H1 (cell line): ENCODE measurements around the gene SPP1. TPM values are rescaled to one million over a fixed set of nuclear protein-coding genes. Genes with fewer than 3 reads are reported as not detected.
A peak's percentile ranks its signal among the peaks of the same experiment; 100 is the strongest.

Source experiments
- CTCF ChIA-PET: fragments of 300-600 bp; sonication (Branson Sonifier 250); formaldehyde crosslinking; loops from one replicate; lab custom pipeline; 2021; ENCODE audit not compliant: partially characterized antibody; lab: Charles Lee
- POLR2A ChIA-PET: fragments of 300-600 bp; sonication (Branson Sonifier 250); formaldehyde crosslinking; loops from one replicate; lab custom pipeline; 2021; ENCODE audit warnings: inconsistent platforms; ENCODE audit not compliant: partially characterized antibody; lab: Charles Lee
- DNase-seq, 2 experiments: peaks; one replicate each; pipeline versions ENCODE4 v3.0.0 to v3.0.0-alpha.2; 2010 to 2022; ENCODE audit warnings: low spot score in 2 of 2, low read depth in 1 of 2, mixed read lengths in 1 of 2
- FAIRE-seq: peaks from 2 replicates; lab custom pipeline; 2011; peaks lifted over from hg19 to GRCh38; lab: Jason Lieb, UNC
- H2AFZ ChIP-seq: 2 replicates; pipeline ENCODE4 v1.8.1; 2012; ENCODE audit warnings: low read length, inconsistent platforms
- H2AK5ac ChIP-seq: 2 replicates; pipeline ENCODE4 v1.6.1; 2013; ENCODE audit warnings: low read depth, low read length
- H2BK120ac ChIP-seq: replicated peaks from 2 replicates; pipeline ENCODE3; 2013; ENCODE audit warnings: low read depth, low read length, inconsistent platforms
- H2BK12ac ChIP-seq: 2 replicates; pipeline ENCODE4 v1.6.1; 2013; ENCODE audit warnings: low read depth, low read length
- H2BK15ac ChIP-seq: 2 replicates; pipeline ENCODE4 v1.6.1; 2013; ENCODE audit warnings: low read length
- H2BK20ac ChIP-seq: 2 replicates; pipeline ENCODE4 v1.6.1; 2013; ENCODE audit warnings: low read length
- H2BK5ac ChIP-seq: 2 replicates; pipeline ENCODE4 v1.6.1; 2013; ENCODE audit warnings: low read depth, low read length
- H3K14ac ChIP-seq: 2 replicates; pipeline ENCODE4 v1.6.1; 2013; ENCODE audit warnings: inconsistent platforms; ENCODE audit not compliant: insufficient read length
- H3K18ac ChIP-seq: 2 replicates; pipeline ENCODE4 v1.6.1; 2013; ENCODE audit warnings: low read length; ENCODE audit errors: extremely low read depth
- H3K23ac ChIP-seq: 2 replicates; pipeline ENCODE4 v1.6.1; 2013; ENCODE audit warnings: inconsistent platforms; ENCODE audit not compliant: insufficient read length
- H3K23me2 ChIP-seq: 2 replicates; pipeline ENCODE4 v1.6.1; 2013; ENCODE audit warnings: low read depth, low read length
- H3K27ac ChIP-seq: 2 replicates; pipeline ENCODE4 v1.6.1; 2011; ENCODE audit warnings: low read depth, low read length, inconsistent platforms
- H3K27me3 ChIP-seq, 4 experiments: replicated peaks in 1 of 4; 1 replicate in 1 of 4; 2 replicates in 3 of 4; pipeline versions ENCODE4 v1.6.1 to v1.8.1; 2011 to 2013; ENCODE audit warnings: low read length in 3 of 4, mild to moderate bottlenecking in 3 of 4, inconsistent platforms in 2 of 4, mixed read lengths in 2 of 4, moderate library complexity in 1 of 4; ENCODE audit not compliant: control insufficient read depth in 3 of 4, insufficient read depth in 3 of 4; ENCODE audit errors: extremely low read depth in 1 of 4
- H3K36me3 ChIP-seq, 4 experiments: 2 replicates each; pipeline versions ENCODE4 v1.6.1 to v1.8.1; 2011 to 2013; ENCODE audit warnings: mild to moderate bottlenecking in 4 of 4, low read length in 3 of 4, moderate library complexity in 2 of 4, control low read depth in 1 of 4, inconsistent platforms in 1 of 4; ENCODE audit not compliant: insufficient read depth in 4 of 4, control insufficient read depth in 2 of 4
- H3K4ac ChIP-seq: replicated peaks from 2 replicates; pipeline ENCODE3; 2013; ENCODE audit warnings: low read length, low read depth, mixed read lengths, inconsistent platforms; ENCODE audit not compliant: insufficient read length
- H3K4me1 ChIP-seq, 4 experiments: replicated peaks in 1 of 4; 1 replicate in 1 of 4; 2 replicates in 3 of 4; pipeline versions ENCODE4 v1.6.1 to v1.8.1; 2011 to 2013; ENCODE audit warnings: low read length in 3 of 4, inconsistent platforms in 2 of 4, mixed read lengths in 1 of 4; ENCODE audit not compliant: insufficient read depth in 4 of 4, control insufficient read depth in 3 of 4
- H3K4me2 ChIP-seq, 2 experiments: 2 replicates each; pipeline versions ENCODE4 v1.6.1 to v1.8.1; 2011 to 2013; ENCODE audit warnings: low read depth in 2 of 2, low read length in 2 of 2, control low read depth in 1 of 2, inconsistent platforms in 1 of 2, mild to moderate bottlenecking in 1 of 2; ENCODE audit not compliant: insufficient read depth in 1 of 2
- H3K4me3 ChIP-seq, 4 experiments: fragments of 200-600, 300-600 bp in 1 of 4; sonication (generic), shearing (Covaris generic), sonication (Bioruptor Twin) in 1 of 4; 2 replicates each; pipeline versions ENCODE4 v1.5.1 to v1.8.1; 2011 to 2016; ENCODE audit warnings: low read length in 4 of 4, low read depth in 3 of 4, control low read depth in 2 of 4, inconsistent platforms in 2 of 4, mild to moderate bottlenecking in 2 of 4, mixed read lengths in 1 of 4, moderate library complexity in 1 of 4; ENCODE audit not compliant: insufficient read depth in 2 of 4; ENCODE audit errors: extremely low read depth in 1 of 4
- H3K56ac ChIP-seq: replicated peaks from 2 replicates; pipeline ENCODE3; 2013; ENCODE audit warnings: low read depth, mild to moderate bottlenecking, mixed read lengths, low read length, inconsistent platforms; ENCODE audit not compliant: insufficient read length
- H3K79me1 ChIP-seq: 2 replicates; pipeline ENCODE4 v1.6.1; 2013; ENCODE audit warnings: low read depth, low read length, control low read depth
- H3K79me2 ChIP-seq, 2 experiments: 2 replicates each; pipeline versions ENCODE4 v1.6.1 to v1.8.1; 2012 to 2013; ENCODE audit warnings: low read length in 2 of 2, mild to moderate bottlenecking in 2 of 2, inconsistent platforms in 1 of 2; ENCODE audit not compliant: insufficient read depth in 2 of 2, control insufficient read depth in 1 of 2
- H3K9ac ChIP-seq, 4 experiments: replicated peaks in 1 of 4; 1 replicate in 1 of 4; 2 replicates in 3 of 4; pipeline versions ENCODE4 v1.6.1 to v1.8.1; 2011 to 2013; ENCODE audit warnings: low read depth in 3 of 4, low read length in 3 of 4, control low read depth in 2 of 4, mild to moderate bottlenecking in 2 of 4, moderate library complexity in 2 of 4, inconsistent platforms in 1 of 4; ENCODE audit errors: extremely low read depth in 1 of 4
- H3K9me3 ChIP-seq, 2 experiments: 2 replicates each; pipeline versions ENCODE4 v1.6.1 to v1.8.1; 2012 to 2013; ENCODE audit warnings: mild to moderate bottlenecking in 2 of 2, moderate library complexity in 2 of 2, control low read depth in 1 of 2, inconsistent platforms in 1 of 2, low read depth in 1 of 2, low read length in 1 of 2, mixed read lengths in 1 of 2; ENCODE audit not compliant: insufficient read depth in 2 of 2
- H4K20me1 ChIP-seq, 2 experiments: replicated peaks in 1 of 2; 2 replicates each; pipeline versions ENCODE3 to v1.8.1; 2011 to 2013; ENCODE audit warnings: inconsistent platforms in 2 of 2, low read length in 2 of 2, mild to moderate bottlenecking in 1 of 2; ENCODE audit not compliant: insufficient read depth in 2 of 2, control insufficient read depth in 1 of 2
- H4K5ac ChIP-seq: 2 replicates; pipeline ENCODE4 v1.6.1; 2013; ENCODE audit warnings: low read length, low read depth, mixed read lengths, inconsistent platforms; ENCODE audit not compliant: insufficient read length
- H4K8ac ChIP-seq: 2 replicates; pipeline ENCODE4 v1.8.0; 2013; ENCODE audit warnings: mild to moderate bottlenecking, moderate library complexity, low read length, inconsistent platforms; ENCODE audit not compliant: insufficient read depth; ENCODE audit errors: extremely low read depth
- H4K91ac ChIP-seq: replicated peaks from 2 replicates; pipeline ENCODE3; 2013; ENCODE audit warnings: low read length, mixed read lengths, inconsistent platforms; ENCODE audit not compliant: insufficient read length
- GABPA ChIP-seq: IDR thresholded peaks from 2 replicates; pipeline ENCODE4 v1.6.1; 2011; ENCODE audit warnings: mild to moderate bottlenecking, low read length, moderate library complexity, borderline replicate concordance; ENCODE audit not compliant: insufficient read depth
- JUN ChIP-seq: IDR thresholded peaks from 2 replicates; pipeline ENCODE4 v1.6.1; 2011; ENCODE audit warnings: low read depth, mild to moderate bottlenecking, improper control_type of control experiment, low read length
- PHF8 ChIP-seq: fragments of 200-600 bp; sonication (generic); conservative IDR thresholded peaks from 2 replicates; pipeline ENCODE4 v1.7.1; 2012; ENCODE audit warnings: low read depth, mild to moderate bottlenecking, inconsistent platforms, low read length, moderate library complexity
- POU5F1 ChIP-seq: IDR thresholded peaks from 2 replicates; pipeline ENCODE4 v1.6.1; 2011; ENCODE audit warnings: low read depth, mild to moderate bottlenecking, low read length, moderate library complexity
- RNF2 ChIP-seq: fragments of 200-900, 300-1000 bp; sonication (generic); IDR thresholded peaks from 2 replicates; pipeline ENCODE4 v1.7.1; 2016; ENCODE audit warnings: borderline replicate concordance, low read depth, mild to moderate bottlenecking, antibody characterized with exemption, low read length; ENCODE audit not compliant: poor library complexity, severe bottlenecking; ENCODE audit errors: missing control alignments
- SIRT6 ChIP-seq: IDR thresholded peaks from one replicate; pipeline ENCODE4 v1.7.1; 2012; ENCODE audit warnings: low read length, inconsistent platforms
- SP4 ChIP-seq: IDR thresholded peaks from 2 replicates; pipeline ENCODE4 v1.6.1; 2012; ENCODE audit warnings: low read length, inconsistent platforms
- TEAD4 ChIP-seq: IDR thresholded peaks from 2 replicates; pipeline ENCODE4 v1.6.1; 2012; ENCODE audit warnings: low read depth, low read length, inconsistent platforms, mixed read lengths
- ZNF274 ChIP-seq: IDR thresholded peaks from 2 replicates; pipeline ENCODE4 v1.7.0; 2012; ENCODE audit warnings: low read length, borderline replicate concordance; ENCODE audit errors: extremely low read depth
- WGBS, 2 experiments: shearing (Covaris generic) in 1 of 2; methylation state at CpG; one replicate each; pipeline versions ENCODE4 v1.1.6 to v1.1.7; 2013 to 2015; ENCODE audit warnings: low lambda C conversion rate in 2 of 2, mixed read lengths in 2 of 2, inconsistent platforms in 1 of 2, low coverage in 1 of 2, missing lambda C conversion rate in 1 of 2; ENCODE audit not compliant: insufficient replicate concordance in 2 of 2, insufficient coverage in 1 of 2, insufficient read length in 1 of 2; ENCODE audit errors: extremely low coverage in 1 of 2, missing lambda C conversion rate in 1 of 2; 5-methylcytosine and 5-hydroxymethylcytosine counted together
- polyA plus RNA-seq, 7 experiments: library from polyadenylated mRNA; depleted of rRNA in 3 of 7; stranded (reverse) in 5 of 7; unstranded in 2 of 7; fragments of >200 nt in 5 of 7; fragments of 200-250 nt in 2 of 7; gene quantifications; 1 replicate in 5 of 7; 2 replicates in 1 of 7; 4 replicates in 1 of 7; pipeline versions ENCODE4 v1.2.1 to v1.2.3, GENCODE V29; 2011 to 2013; ENCODE audit warnings: missing spikeins in 2 of 7, mixed read lengths in 2 of 7
- total RNA-seq: library from RNA; stranded (reverse); fragmentation: NEBNext Ultra II Directional; extraction: Animal tissue kit (Norgen Biotek cat#: 25700); gene quantifications from 2 replicates; pipeline ENCODE4 v1.2.1, GENCODE V29; 2021
- TF ChIP-seq, protein P1 (sequence below), 3 experiments: IDR thresholded peaks; 1 replicate in 2 of 3; 2 replicates in 1 of 3; pipeline versions ENCODE4 v1.5.1 to v1.6.1; 2011; ENCODE audit warnings: low read length in 3 of 3, mild to moderate bottlenecking in 3 of 3, inconsistent platforms in 2 of 3, low read depth in 1 of 3, moderate library complexity in 1 of 3; ENCODE audit not compliant: insufficient read depth in 1 of 3; ENCODE audit errors: control extremely low read depth in 1 of 3

SPP1 gene
- total and polyA plus RNA-seq, 2 of the 8 experiments (the other 6 are each of a cell fraction or from before 2014, with no cell fraction given), result 13.7 to 26.5 TPM

GRCh38 chr4:88010966-88011365, 35.5 kb downstream of the SPP1 start:
- Histone ChIP-seq H3K4me1 (peaks cover 5 to 9% (median 7%) of the 10 kb centered on the region in 4 experiments; a peak in 6 of 7 replicates), H2BK5ac (no peak overlapping the region), H4K20me1 (peaks cover 7 to 20% of the 10 kb centered on the region in 2 experiments), H3K79me2 (peaks cover 4 to 77% of the 10 kb centered on the region in 2 experiments; a peak in 3 of 4 replicates), H3K79me1 (peaks cover 13% of the 10 kb centered on the region), H3K27me3 (peaks cover 0 to 4% (median 0%) of the 10 kb centered on the region in 4 experiments; a peak in 3 of 7 replicates), H3K4me3 (no peak overlapping the region), H3K56ac (no peak overlapping the region), H4K91ac (no peak overlapping the region), H2BK120ac (no peak overlapping the region), H2BK20ac (no peak overlapping the region), H3K14ac (no peak overlapping the region), H4K5ac (no peak overlapping the region), H4K8ac (no peak overlapping the region), H3K36me3 (no peaks in the 10 kb centered on the region), H3K27ac (no peak overlapping the region), H3K23me2 (peaks cover 9% of the 10 kb centered on the region; the same call in 1 of the 2 replicates), H3K23ac (no peak overlapping the region), H3K4me2 (peak overlapping the region in 1 of 2 experiments; percentile 71; a peak in 1 of 4 replicates), H3K4ac (no peak overlapping the region), H3K18ac (no peak overlapping the region), H3K9ac (no peak overlapping the region), H2AK5ac (no peak overlapping the region), H2BK12ac (no peak overlapping the region), H2AFZ (no peak overlapping the region), H3K9me3 (no peaks in the 10 kb centered on the region), H2BK15ac (no peak overlapping the region)
- FAIRE-seq, result no peak
- ChIA-PET POLR2A (interaction anchor here (1.0 kb wide), 1 partner anchor 10 kb away, joined by 4 read pairs; no protein-coding TSS in a partner anchor), CTCF (interaction anchor here (0.7 to 1.1 kb wide), 2 partner anchors 25 to 44 kb away, joined by 3 read pairs; no protein-coding TSS in a partner anchor)
- TF ChIP-seq SP4 (no peak), RNF2 (no peak), PHF8 (no peak), POU5F1 (no peak), JUN (no peak), ZNF274 (no peak), GABPA (no peak), TEAD4 (no peak), SIRT6 (no peak)
- TF ChIP-seq, protein P1, sequence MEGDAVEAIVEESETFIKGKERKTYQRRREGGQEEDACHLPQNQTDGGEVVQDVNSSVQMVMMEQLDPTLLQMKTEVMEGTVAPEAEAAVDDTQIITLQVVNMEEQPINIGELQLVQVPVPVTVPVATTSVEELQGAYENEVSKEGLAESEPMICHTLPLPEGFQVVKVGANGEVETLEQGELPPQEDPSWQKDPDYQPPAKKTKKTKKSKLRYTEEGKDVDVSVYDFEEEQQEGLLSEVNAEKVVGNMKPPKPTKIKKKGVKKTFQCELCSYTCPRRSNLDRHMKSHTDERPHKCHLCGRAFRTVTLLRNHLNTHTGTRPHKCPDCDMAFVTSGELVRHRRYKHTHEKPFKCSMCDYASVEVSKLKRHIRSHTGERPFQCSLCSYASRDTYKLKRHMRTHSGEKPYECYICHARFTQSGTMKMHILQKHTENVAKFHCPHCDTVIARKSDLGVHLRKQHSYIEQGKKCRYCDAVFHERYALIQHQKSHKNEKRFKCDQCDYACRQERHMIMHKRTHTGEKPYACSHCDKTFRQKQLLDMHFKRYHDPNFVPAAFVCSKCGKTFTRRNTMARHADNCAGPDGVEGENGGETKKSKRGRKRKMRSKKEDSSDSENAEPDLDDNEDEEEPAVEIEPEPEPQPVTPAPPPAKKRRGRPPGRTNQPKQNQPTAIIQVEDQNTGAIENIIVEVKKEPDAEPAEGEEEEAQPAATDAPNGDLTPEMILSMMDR (IDR thresholded peaks at IDR 0.05; ENCODE audit: control extremely low read depth in 1 of 3, insufficient read depth in 1 of 3, low read depth in 1 of 3, low read length in 3 of 3), result no peak
- WGBS, 2 experiments, result 61% methylated on average over 2 of the region's 2 CpGs; no CpG with 5 or more reads in 1 of the 2 experiments
- DNase-seq, result no peak
